ENCODE results near the gene PLCB4. TPM values are rescaled to one million over a fixed set of nuclear protein-coding genes. Genes with fewer than 3 reads are reported as not detected.

Gene PLCB4
- total and polyA plus RNA-seq, 2 experiments from 2014 or later: 6.5 to 16.1 TPM

DNA sequence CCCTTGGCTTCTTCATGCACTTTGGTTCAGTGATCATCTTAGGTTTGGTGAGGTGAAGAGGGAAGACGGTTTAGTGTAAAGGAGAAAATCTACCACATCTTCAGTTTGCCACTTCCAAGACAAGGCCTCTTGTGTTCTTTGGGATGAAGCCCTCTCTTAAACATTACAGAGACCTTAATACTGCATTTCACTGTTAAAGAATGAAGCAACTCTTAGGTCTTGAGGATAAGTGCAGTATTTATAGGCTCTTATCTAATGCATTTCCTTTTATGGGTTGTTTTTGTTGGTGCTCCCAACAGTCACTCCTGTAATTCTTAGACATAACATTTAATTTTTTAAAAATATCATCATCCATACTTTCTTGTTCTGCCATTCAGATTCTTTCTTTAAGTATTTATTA lies 305.6 kb downstream of the PLCB4 start:
- H3K27ac ChIP-seq (ENCODE audit: low read depth): peak overlapping the region; percentile 64; the same call in 1 of the 2 replicates
- H3K4me3 Mint-ChIP-seq: no peak overlapping the region
- no peak for DNase-seq (ENCODE audit: low spot score)

More for the DNA sequence above, 305.6 kb downstream of the PLCB4 start:
- no peaks in the 10 kb centered on the region for H3F3A ChIP-seq (replicated peaks; ENCODE audit: low read depth)
- H3K79me2 ChIP-seq (replicated peaks; ENCODE audit: insufficient read depth): no peaks in the 10 kb centered on the region
- peaks cover 19% of the 10 kb centered on the region for H3K4me1 ChIP-seq (ENCODE audit: insufficient read depth)
- no peaks in the 10 kb centered on the region for H3K27me3 ChIP-seq (ENCODE audit: insufficient read depth)
- H3K36me3 Mint-ChIP-seq (ENCODE audit: low read depth): no peaks in the 10 kb centered on the region
- ATAC-seq: no peak
- no peaks in the 10 kb centered on the region for H3K27me3 Mint-ChIP-seq (ENCODE audit: insufficient read depth, low read depth, poor library complexity)
- no peaks in the 10 kb centered on the region for H4K20me1 ChIP-seq (replicated peaks; ENCODE audit: insufficient read depth)
- peaks cover 3% of the 10 kb centered on the region; the same call in 1 of the 2 replicates for H3K9me2 ChIP-seq (ENCODE audit: insufficient read depth)
- peak overlapping the region; percentile 34 for H3K4me2 ChIP-seq
- H3K4me3 ChIP-seq: no peak overlapping the region
- H3K27ac Mint-ChIP-seq: peak overlapping the region; percentile 25
- no peaks in the 10 kb centered on the region for H3K9me3 Mint-ChIP-seq
- no peak overlapping the region for H2AFZ ChIP-seq
- H3K4me1 Mint-ChIP-seq: peaks cover 40% of the 10 kb centered on the region
- no peaks in the 10 kb centered on the region for H3K36me3 ChIP-seq (ENCODE audit: insufficient read depth)
- TF ChIP-seq EZH2phosphoT487 (IDR thresholded peaks at IDR 0.05; ENCODE audit: unreplicated experiment) (no peak), STAT1 (IDR thresholded peaks at IDR 0.05; ENCODE audit: unreplicated experiment) (no peak), CREB1 (CRISPR knock-in tag; IDR thresholded peaks at IDR 0.05; ENCODE audit: low read depth) (no peak), ZNF331 (CRISPR knock-in tag; IDR thresholded peaks at IDR 0.05; ENCODE audit: low read depth) (no peak), ZNF114 (CRISPR knock-in tag; IDR thresholded peaks at IDR 0.05) (no peak), NANOG (IDR thresholded peaks at IDR 0.05; ENCODE audit: borderline replicate concordance) (no peak), JUNB (IDR thresholded peaks at IDR 0.05; ENCODE audit: unreplicated experiment) (no peak), POLR2AphosphoS5 (IDR thresholded peaks at IDR 0.05; ENCODE audit: low read depth) (no peak), REST (IDR thresholded peaks at IDR 0.05; ENCODE audit: unreplicated experiment) (no peak), EZH2 (IDR thresholded peaks at IDR 0.05; ENCODE audit: low read depth, unreplicated experiment) (no peak), ZNF462 (CRISPR knock-in tag; IDR thresholded peaks at IDR 0.05) (no peak)
- TF ChIP-seq, protein P1, sequence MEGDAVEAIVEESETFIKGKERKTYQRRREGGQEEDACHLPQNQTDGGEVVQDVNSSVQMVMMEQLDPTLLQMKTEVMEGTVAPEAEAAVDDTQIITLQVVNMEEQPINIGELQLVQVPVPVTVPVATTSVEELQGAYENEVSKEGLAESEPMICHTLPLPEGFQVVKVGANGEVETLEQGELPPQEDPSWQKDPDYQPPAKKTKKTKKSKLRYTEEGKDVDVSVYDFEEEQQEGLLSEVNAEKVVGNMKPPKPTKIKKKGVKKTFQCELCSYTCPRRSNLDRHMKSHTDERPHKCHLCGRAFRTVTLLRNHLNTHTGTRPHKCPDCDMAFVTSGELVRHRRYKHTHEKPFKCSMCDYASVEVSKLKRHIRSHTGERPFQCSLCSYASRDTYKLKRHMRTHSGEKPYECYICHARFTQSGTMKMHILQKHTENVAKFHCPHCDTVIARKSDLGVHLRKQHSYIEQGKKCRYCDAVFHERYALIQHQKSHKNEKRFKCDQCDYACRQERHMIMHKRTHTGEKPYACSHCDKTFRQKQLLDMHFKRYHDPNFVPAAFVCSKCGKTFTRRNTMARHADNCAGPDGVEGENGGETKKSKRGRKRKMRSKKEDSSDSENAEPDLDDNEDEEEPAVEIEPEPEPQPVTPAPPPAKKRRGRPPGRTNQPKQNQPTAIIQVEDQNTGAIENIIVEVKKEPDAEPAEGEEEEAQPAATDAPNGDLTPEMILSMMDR (conservative IDR thresholded peaks at IDR 0.05; ENCODE audit: low read depth in 2 of 2): no peak
- TF ChIP-seq, protein P2, sequence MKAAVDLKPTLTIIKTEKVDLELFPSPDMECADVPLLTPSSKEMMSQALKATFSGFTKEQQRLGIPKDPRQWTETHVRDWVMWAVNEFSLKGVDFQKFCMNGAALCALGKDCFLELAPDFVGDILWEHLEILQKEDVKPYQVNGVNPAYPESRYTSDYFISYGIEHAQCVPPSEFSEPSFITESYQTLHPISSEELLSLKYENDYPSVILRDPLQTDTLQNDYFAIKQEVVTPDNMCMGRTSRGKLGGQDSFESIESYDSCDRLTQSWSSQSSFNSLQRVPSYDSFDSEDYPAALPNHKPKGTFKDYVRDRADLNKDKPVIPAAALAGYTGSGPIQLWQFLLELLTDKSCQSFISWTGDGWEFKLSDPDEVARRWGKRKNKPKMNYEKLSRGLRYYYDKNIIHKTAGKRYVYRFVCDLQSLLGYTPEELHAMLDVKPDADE (IDR thresholded peaks at IDR 0.05): no peak

Data from GM23338 (cell line).